ENCODE results near the gene SNX9.
"Not testable (repeated sequence)": the region's sequence is repeated elsewhere in the genome, so short reads cannot be mapped to it uniquely, and the experiment has no call there.

Gene SNX9

DNA sequence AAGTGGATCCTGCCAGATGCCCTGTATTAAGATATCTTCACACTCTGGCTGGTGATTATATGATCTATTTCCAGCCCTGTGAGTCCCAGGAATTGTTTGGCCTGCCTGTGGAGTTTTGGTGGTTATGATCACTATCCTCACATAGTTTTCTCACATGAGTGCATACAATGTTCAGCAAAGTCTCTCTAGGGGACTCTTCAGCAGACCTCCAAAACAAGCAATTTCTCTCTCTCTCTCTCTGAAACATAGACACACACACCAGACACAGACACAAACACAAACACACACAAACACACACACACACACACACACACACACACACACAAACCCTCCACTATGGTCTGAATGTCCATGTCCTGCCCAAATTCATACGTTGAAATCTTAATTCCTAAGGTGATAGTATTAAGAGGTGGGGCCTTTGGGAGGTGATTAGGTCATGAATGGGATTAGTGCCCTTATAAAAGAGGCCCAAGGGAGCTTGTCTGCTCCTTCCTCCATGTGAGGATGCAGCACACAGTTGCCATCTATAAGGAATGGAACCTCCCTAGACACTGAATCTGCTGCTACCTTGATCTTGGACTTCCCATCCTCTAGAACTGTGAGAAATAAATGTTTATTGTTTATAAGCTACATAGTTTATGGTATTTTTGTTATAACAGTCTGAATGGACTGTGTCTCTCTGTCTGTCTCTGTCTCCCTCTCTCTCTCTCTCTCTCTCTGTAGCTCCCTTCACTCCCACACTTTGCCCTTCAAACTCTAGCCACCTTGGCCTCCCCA lies 136.6 kb downstream of the SNX9 start:
- no peak for DNase-seq

DNA sequence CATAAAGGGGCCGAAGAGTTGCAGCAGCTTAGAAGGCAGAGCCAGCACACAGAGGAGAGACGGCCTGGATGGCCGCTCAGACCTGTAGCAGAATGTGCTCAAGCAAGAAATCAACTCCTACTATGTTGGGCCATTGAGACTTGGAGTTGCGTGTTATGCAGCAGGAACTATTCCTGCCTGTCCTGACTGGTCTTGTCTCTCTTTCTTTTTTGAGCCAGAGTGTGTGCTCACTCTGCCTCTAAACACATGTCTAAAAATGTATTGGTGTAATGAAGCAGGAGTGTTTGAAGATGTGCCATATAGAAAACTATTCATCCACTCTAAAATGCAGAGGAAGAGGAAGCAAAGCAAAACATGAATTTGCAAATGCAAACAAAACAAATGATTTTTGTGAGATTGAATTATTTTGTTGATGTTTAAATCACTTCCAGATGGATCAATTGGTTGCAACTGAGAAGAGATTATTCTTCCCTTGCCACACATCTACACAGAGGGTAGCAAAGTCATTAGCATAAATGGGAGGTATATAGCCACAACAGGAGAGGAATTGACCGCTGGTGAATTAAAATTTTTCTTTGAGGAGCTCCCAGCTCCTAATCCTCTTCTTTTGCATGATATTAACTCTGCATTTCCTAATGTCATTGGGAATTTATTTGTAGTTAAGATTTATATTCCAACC lies 138.2 kb downstream of the SNX9 start:
- no peak for DNase-seq

DNA sequence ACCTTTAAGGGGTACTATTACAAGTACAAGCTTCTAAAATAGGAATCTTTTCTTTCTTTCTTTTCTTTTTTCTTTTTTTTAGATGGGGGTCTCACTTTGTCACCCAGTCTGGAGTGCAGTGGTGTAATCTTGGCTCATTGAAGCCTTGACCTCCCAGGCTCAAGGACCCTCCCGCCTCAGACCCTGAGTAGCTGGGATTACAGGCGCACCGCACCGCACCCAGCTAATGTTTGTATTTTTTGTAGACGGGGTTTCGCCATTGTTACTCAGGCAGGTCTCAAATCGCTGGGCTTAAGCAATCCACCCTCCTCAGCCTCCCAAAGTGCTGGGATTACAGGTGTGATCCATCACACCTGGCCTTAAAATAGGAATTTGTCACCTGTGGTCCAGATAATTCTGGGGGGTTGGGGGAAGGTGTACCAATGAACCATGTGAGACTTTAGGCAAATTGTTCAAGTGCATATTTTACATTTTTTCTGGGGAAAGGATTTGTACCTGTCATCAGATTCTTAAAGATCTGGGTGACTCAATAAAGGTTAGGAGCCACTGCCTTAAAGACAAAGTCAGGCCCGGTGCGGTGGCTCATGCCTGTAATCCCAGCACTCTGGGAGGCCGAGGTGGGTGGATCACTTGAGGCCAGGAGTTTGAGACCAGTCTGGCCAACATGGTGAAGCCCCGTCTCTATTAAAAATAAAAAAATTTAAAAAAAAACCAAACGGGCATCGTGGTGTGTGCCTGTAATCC lies 139.0 kb downstream of the SNX9 start:
- no peak for DNase-seq

DNA sequence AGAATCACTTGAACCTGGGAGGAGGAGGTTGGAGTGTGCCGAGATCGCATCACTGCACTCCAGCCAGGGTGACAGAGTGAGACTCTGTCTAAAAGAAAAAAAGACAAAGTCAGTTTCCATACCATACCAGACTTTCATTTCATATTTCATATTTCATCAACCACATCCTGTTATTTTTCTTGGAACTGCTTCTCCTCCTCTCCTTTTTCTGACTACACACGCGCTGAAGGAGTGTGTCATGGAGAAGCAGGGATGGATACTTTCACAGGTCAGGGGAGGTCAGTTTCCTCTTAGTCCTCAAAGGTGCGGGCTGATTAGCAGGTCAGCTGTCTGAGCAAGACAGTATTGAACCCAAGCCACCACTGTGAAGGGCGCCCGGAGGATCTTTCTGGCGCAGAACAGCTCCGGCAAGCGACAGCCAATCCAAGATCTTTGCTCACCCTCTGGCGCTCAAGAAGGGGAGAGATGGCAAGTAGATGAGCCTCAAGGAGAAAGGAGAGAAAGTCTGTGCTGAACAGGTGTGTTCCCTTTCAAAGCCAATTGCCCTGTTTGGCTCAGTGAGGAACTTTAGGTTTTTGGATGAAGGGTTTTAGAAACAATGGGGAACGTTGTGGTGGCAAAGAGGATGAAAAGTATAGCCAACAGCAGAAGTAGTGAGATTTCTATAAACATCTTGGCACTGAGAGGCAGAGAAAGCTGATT lies 139.7 kb downstream of the SNX9 start:
- peak; percentile 71 for DNase-seq

DNA sequence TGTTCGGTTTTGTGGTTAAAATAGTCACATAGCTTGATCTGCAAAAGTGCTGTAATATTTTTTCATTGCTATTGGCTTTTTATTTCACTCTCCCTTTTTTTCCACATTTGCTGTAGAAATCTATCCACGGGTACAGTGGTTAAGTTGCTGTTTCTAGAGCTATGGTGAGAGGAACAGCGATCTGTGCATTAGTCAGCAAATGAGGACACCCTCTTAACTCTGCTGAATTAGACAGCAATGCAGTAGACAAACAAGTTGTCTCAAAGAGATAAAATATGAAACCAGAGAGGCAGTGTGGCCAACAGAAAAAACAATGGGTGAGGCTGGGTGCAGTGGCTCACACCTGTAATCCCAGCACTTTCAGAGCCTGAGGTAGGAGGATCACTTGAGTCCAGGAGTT lies 141.1 kb downstream of the SNX9 start:
- peak; percentile 71 for DNase-seq

DNA sequence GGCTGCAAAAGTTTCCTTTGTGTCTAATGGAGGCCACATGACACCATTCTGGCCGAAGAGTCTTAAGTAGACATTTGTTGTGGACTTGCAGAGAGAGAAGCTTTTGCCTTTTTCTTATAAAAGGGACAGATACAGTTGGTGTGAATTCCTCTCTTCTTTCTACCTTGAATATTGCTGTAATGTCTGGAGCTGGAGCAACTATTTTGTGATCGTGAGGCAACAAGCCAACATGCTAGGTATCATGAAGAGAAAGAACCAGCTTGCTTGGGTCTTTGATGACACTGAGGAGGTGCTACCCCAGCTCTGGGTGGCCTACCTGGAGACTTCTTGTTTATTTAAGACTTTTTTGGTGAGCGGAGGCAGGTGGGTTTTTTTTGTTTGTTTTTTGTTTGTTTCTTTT lies 142.3 kb downstream of the SNX9 start:
- DNase-seq: no peak

DNA sequence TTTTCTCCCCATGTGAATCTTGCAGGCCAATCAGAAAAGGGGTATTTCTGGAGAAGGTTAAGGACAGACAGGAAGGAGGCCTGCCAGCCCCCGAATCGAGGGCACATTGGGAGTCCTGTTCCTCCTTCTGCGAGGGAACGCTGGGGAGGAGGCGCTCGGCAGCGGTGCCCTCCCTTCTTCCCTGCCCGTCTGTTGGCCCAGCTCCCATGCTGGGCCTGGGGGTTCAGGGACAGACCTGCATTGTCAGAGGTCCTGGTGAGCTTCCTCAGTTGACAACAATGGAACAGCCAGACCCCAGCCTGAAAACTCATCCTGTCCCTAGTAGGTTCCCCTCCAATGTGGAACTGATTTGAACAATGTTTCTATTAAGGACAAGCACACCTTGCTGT lies 143.5 kb downstream of the SNX9 start:
- no peak for DNase-seq

DNA sequence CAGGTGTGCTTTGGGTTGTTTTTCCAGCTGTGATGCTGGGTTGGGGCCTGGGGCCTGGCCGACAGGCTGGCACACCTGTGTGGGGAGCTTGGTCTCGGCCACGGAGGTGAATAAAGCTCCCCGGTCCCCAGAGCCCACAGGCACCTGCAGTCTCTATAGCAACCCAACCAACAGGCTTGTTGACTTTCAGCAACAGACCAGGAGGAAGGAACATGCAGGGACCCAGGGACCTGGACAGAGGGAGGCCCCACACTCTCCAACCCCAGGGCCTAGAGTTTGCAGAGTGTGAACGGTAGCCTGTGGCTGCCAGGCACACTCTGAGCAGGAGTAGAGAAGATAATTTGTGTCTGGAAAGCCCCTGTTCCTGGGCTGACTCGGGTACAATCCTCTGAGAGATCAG lies 144.0 kb downstream of the SNX9 start:
- no peak for DNase-seq

DNA sequence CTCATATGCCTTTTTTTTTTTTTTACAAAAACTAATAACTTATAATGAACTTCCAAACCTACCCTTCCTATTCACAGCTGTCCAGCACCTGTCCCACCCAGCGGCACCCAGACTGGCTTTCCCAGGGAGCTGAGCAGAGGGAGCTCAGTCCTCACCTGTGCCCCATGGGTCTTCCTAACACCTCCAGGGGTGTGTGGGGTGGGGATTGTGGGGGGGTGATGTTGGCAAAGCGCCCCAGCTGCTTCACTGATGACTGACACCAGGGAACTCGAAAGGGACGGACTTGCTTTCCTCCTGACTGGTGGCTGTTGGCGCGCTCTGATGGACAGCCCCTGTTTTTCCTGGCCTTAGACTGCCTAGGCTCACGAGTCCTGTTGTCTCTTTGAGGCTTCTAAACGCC lies 144.4 kb downstream of the SNX9 start:
- no peak for DNase-seq

DNA sequence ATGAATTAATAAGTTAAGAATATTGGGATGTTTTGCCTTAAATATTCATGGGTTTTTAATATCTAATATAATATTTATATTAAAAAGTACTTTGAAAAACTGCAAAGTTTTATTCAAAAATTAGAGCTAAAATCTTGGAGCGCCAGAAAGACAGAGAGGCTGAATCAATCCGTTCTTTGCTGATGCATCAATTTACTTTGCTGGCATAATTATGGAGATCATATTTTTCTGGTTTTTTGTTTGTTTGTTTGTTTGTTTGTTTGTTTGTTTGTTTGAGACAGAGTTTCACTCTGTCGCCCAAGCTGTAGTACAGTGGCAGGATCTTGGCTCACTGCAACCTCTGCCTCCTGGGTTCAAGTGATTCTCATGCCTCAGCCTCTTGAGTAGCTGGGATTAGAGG lies 149.1 kb downstream of the SNX9 start:
- DNase-seq: not testable (repeated sequence)

DNA sequence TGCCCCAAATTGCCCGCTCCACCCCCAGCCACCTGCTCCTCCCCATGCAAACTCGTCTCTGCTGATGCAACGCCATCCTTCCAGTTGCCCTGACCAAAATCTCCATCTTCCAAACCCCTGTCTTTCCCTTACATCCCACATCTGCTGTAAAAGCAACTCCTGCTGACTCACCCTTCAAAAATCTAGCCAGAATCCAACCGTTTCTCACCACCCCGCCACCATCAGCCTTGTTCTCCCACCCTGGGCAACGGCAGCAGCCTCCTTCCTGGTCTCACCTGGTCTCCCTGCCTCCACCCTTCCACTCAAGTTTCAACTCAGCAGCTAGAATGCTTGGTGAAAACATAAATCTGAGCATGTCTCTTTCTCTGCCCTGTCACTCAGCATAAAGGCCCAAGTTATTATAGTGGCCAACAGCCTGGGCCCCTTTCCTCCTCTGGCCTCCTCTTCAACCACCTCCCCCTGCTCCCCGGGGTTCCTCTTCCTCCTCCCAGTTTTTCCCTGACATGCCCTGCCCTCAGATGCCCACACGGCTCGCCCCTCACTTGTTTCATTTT lies 151.4 kb downstream of the SNX9 start:
- DNase-seq: no peak

DNA sequence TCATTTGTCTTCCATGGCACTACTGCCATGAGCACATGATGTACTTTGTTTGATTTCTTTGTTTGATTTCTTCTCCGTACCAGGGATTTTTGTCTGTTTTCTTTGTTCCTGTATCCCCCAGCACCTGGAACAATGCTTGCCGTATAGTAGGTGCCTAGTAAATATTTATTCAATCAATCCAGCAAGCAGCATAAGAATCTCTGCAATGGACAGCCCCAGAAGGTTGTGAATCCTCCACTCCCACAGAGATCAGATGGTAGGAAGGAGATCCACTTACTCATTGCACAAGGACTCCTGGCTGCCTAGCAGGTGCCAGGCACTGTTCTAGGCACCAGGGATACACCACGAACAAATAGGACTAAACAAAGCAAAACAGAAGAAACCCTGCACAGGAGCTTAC lies 151.9 kb downstream of the SNX9 start:
- DNase-seq: no peak

DNA sequence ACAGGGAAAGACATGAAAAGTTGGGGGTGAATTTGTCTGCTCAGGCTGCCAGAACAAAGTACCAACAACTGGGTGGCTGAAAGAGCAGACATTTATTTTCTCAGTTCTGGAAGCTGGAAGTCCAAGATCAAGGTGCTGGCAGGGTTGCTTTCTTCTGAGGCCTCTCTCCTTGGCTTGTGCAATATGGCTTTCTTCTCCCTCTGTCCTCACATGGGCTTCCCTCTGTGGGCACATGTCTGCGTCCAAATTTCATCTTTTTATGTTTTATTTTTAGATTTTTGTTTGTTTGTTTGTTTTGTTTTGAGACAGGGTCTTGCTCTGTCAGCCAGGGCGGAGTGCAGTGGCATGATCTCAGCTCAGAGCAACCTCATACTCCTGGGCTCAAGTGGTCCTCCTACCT lies 152.4 kb downstream of the SNX9 start:
- DNase-seq: no peak

DNA sequence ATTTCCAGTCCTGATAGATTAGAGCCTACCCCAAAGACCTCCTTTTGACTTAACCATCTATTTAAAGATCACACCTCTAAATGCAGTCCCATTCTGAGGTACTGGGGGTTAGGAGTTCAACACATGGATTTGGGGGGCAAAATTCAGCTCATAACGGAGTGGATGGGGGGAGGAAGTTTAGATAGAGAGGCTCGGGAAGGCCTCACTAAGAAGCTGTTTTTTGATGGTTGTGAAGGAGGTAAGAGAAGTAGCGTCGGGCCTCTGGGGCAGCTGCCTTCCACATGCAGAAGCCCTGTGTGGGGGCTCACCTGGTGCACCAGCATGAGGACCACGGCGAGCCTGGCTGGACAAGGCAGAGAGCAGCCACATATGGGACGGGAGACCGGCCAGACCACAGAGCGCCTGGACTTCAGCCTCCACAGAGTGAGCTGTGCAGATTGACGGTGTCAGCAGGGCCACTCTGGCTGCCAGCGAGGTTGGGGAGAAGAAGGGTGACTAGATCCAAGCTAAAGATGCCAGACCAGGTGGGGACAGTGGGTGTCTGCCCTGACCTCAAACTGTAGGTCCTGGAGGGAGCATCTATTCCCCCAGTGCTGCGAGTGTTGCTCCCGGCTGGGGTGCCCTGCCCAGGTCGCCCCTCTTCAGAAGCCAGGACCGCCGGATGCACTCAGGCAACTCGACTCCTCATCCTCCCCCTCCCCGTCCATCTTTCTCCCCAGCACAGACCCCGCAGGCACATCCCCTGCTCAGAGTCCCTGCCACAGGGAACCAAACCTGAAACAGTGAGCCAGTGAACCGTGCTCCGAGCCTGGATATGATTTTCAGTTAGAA lies 153.5 kb downstream of the SNX9 start:
- no peak for DNase-seq

DNA sequence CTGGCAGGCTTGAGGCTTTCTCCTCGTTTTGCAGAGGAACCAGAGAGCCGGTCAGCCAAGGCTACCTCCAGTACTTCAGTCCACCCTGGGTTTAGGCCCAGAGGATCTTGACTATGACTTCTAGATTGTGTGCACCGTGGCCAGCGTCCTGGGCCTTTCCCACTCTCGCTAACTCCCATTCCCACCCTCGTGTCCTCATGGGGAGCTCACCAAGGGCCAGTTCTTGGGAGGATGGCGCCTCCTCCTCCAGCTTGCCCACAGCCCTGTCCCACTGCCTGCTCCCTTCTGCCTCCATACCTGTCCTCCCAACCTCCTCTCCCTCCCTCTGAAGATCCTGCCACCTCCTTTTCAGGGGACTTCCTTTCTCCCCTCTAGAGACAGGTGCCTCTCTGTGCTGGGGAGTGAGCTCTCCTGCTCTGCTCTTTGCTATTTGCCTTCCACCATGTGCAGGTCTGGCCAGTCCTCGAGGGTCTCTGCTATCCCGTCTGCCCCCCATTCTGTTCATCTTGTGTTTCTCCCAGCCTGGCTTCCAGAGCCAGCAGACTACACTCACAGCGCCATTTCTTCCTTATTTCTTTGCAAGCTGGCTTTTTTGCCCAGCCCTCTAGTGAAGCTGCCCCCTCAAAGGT lies 154.2 kb downstream of the SNX9 start:
- DNase-seq: no peak

DNA sequence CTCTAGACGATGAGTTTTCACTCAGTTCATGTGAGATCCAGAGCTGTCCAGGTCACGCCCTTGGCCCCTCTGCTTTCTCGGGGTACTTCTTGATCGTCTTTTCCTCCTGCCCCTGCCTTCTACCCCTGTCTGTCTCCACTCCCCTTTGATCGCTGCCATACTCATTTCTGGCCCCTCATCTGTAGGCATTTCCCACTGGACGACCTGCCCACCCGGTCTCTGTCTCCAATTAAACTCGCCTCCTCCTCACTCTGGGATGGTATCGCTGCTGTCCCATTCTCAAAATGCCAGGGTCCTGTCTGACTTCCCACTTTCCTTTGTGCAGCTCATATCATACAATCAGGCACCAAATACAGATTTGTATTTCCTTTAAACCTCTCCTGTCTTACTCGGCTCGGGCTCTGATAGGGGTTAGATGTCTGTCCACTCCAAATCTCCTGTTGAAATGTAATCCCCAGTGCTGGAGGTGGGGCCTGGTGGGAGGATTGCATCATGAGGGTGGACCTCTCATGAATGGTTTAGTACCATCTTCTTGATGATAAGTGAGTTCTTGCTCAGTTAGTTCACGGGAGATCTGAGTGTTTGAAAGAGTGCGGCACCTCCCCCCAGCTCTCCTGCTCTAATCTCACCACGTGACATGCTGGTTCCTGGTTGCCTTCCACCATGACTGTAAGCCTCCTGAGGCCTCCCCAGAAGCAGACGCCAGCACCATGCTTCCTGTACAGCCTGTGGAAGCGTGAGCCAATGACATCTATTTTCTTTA lies 155.2 kb downstream of the SNX9 start:
- no peak for DNase-seq

DNA sequence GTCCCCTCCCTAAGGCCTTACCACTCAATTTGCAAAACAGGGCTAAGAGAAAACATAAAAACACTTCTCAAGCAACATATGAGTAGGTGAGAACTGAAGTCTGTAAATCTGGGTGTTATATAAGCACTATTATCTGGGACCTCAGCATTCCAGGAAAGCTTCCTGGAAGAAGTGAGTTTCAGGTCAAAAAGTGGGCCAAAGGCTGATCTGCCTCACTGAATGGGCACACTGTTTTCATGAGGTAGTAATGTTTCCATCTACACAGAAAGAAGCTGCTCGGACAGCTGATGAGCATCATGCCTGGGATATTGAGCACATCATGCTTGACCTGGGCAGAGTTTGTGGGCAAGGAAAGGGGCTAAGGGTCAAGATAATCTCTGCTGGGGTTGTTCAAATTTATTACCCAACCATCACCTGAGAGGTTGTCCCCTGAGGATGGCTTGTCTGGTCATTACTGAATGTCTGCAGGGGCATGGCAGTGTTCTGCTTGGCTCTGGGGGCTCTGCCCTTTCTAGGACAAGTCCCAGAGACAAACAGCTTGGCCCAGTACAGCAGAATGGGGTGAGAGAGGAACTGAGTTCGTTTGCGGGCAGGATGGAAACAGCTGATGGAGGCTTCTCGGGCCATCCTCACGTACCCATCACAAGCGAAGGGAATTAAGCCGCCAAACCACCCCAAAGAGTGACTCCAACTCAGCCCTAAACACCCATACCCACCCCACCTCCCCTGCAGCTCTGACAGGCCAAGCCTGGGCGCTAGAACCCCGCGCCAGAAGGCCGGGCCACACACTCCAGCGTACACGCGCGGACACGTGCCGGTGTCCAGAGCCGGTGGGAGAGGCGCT lies 157.5 kb downstream of the SNX9 start:
- DNase-seq: no peak

DNA sequence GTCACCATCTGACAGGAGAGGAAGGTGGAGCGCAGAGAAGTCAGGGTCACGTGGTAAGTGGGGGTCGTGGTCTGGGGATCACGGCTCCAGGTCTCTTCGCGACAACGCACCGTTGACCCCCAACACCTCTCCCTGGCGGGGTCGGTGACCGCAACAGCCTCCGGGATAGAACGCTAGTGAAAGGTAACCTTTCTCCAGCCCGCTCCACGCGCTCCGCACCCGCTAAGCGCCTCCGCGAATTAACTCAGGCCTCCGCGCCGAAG lies 158.0 kb downstream of the SNX9 start:
- DNase-seq: no peak

DNA sequence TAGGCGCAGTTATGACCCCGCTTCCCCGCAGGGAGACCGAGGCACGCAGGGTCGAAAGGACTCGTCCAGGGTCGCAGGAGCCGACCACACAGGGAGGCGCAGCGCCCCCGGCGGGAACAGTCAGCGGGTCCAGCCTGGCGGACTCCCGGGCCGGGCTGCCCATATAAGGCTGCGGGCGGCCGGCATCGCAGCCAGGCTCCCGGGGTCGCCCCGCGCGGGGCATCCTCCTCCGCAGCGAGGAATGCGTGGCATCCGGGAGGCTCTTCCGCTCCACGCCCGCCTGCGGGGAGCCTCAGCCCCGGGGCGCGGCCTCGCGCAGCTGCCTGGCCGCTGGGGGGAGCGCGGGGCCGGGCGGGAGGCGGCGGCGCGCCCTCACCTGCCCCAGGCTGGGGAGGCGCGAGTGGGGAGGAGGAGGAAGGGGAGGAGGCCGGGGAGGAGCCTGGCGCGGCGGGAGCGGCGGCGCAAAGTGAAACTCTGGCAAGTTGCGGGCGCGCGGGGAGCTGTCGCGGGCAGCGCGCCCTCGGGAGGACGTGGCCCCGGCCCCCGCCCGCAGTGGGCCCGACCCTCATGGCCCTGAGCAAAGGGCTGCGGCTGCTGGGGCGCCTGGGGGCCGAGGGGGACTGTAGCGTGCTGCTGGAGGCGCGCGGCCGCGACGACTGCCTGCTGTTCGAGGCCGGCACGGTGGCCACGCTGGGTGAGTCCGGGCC lies 158.5 kb downstream of the SNX9 start, which contains the start of gene SYNJ2:
Gene SYNJ2, plus strand, starts transcription at position 469 of the 707 bp plus-strand sequence. Its CDS starts 99 bp downstream, at position 568.
- peak; percentile 60 for DNase-seq
